Neural crest cell (in vitro differentiated cells): Measurements from ENCODE around the gene LSS. TPM values are rescaled to one million over a fixed set of nuclear protein-coding genes. Genes with fewer than 3 reads are reported as not detected.

Experiments used
- DNase-seq: peaks from one replicate; pipeline ENCODE4 v3.0.0; 2021; ENCODE audit warnings: low read depth, mixed read lengths, low spot score
- H3K27ac Mint-ChIP-seq: one replicate; pipeline ENCODE4 v1.8.0; 2021; ENCODE audit warnings: mild to moderate bottlenecking, mixed read lengths; ENCODE audit not compliant: unreplicated experiment
- H3K27me3 Mint-ChIP-seq: 2 replicates; pipeline ENCODE4 v1.8.0; 2021; ENCODE audit warnings: low read depth, mild to moderate bottlenecking, mixed read lengths
- H3K36me3 Mint-ChIP-seq: 2 replicates; pipeline ENCODE4 v1.8.0; 2021; ENCODE audit warnings: low read depth, mild to moderate bottlenecking, mixed read lengths
- H3K4me1 Mint-ChIP-seq: 2 replicates; pipeline ENCODE4 v1.8.0; 2021; ENCODE audit warnings: mixed read lengths
- H3K4me3 Mint-ChIP-seq: one replicate; pipeline ENCODE4 v1.8.0; 2021; ENCODE audit warnings: mild to moderate bottlenecking, mixed read lengths
- H3K9me3 Mint-ChIP-seq: 2 replicates; pipeline ENCODE4 v1.8.0; 2021; ENCODE audit warnings: mixed read lengths
- total RNA-seq: library from RNA; stranded (reverse); gene quantifications from 2 replicates; pipeline ENCODE4 v1.2.1, GENCODE V29; 2021
- TF ChIP-seq, protein P1 (sequence below): fragments of 200-600 bp; sonication (generic); conservative IDR thresholded peaks from 2 replicates; pipeline ENCODE4 v1.5.0; 2021; ENCODE audit warnings: antibody characterized with exemption, mild to moderate bottlenecking

Gene LSS
- total RNA-seq, 1 donor from 2014 or later, result 225 TPM

DNA sequence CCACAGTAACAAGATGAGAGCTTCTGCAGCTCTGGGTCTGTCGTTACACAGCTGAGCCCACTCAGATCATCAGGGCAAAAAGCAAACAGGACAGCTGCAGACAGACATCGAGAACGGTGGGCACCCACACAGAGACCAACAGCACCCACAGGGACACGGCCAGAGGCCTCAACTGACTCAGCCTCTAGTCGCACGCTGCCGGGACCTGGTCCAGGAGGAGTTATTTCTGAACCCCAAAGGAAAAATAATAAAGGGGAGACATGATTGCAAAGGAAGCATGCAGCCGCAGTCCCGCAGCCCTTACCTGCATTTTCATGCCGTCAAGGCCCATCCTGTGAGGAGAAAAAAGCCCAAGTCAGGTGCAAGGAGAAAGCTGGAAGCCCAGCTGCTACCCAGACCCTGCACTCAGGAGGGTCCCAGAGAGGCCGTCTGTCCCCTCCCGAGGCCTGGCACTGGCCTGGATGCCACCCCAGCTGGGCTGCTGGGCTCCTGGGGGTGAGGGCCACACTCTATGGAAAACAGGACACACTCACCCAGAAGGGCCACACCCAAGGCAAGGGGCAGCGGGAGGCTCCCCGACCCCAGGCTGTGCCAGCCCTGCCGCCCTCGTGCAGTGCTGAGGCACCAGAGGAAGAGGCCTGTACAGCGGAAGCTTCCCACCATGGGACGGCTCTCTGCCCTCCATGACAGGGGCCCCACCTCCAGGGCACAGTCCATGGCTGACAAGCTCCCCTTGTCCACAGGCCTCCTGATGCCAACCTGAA lies 15.7 kb downstream of the LSS start:
- no peak for DNase-seq
- no peaks in the 10 kb centered on the region for H3K4me1 Mint-ChIP-seq
- no peaks in the 10 kb centered on the region for H3K9me3 Mint-ChIP-seq
- no peaks in the 10 kb centered on the region for H3K27me3 Mint-ChIP-seq
- peaks cover 2% of the 10 kb centered on the region for H3K36me3 Mint-ChIP-seq
- TF ChIP-seq, protein P1, sequence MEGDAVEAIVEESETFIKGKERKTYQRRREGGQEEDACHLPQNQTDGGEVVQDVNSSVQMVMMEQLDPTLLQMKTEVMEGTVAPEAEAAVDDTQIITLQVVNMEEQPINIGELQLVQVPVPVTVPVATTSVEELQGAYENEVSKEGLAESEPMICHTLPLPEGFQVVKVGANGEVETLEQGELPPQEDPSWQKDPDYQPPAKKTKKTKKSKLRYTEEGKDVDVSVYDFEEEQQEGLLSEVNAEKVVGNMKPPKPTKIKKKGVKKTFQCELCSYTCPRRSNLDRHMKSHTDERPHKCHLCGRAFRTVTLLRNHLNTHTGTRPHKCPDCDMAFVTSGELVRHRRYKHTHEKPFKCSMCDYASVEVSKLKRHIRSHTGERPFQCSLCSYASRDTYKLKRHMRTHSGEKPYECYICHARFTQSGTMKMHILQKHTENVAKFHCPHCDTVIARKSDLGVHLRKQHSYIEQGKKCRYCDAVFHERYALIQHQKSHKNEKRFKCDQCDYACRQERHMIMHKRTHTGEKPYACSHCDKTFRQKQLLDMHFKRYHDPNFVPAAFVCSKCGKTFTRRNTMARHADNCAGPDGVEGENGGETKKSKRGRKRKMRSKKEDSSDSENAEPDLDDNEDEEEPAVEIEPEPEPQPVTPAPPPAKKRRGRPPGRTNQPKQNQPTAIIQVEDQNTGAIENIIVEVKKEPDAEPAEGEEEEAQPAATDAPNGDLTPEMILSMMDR, result no peak
- H3K27ac Mint-ChIP-seq, result no peak overlapping the region
- no peak overlapping the region for H3K4me3 Mint-ChIP-seq

DNA sequence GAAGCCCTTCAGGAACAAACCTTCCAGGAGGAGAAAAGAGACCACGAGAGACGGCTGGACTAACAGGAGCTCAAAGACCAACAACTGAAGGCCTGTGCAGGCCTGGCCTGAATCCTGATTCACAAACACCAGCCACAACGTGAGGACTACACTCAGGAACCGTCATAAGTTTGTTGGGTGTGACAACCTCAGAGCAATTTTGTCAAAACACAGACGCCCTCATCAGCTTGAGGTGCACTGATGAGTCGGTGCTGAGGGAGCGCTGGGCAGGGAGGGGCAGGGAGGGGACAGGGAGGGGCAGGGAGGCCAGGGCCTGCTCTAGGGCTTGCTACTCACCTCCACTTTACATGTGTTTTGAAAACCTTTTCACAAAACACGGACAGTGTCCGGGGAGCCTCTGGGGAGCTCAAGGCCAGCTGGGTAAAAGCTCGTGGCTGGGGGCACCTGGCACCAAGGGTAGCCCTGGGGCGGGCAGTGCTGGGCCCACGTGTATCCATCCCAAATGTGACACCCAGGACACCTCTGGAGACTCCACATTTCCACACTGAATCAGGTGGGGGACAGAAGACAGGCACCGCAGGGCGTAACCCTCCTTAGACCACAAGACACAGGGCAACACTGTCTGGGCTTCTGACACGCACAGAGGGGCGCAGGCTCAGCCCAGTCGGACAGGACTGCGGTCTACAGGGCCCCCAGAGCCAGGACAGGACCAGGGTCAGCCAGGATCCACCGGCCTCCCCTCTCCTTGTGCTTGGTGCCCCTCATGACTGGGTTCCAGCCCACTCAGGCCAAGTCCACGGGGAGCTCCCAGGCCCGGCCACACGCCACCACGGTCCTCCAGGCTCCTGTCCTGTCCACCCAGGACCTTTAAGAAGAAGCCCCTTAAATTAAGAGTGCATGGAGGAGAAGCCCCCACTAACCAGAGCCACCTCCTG lies 16.5 kb downstream of the LSS start:
- peaks cover 4% of the 10 kb centered on the region for H3K36me3 Mint-ChIP-seq
- no peaks in the 10 kb centered on the region for H3K9me3 Mint-ChIP-seq
- no peak overlapping the region for H3K4me3 Mint-ChIP-seq
- H3K4me1 Mint-ChIP-seq, result no peaks in the 10 kb centered on the region
- H3K27ac Mint-ChIP-seq, result peak overlapping the region; percentile 63
- no peak for DNase-seq
- TF ChIP-seq, protein P1, result no peak
- no peaks in the 10 kb centered on the region for H3K27me3 Mint-ChIP-seq

DNA sequence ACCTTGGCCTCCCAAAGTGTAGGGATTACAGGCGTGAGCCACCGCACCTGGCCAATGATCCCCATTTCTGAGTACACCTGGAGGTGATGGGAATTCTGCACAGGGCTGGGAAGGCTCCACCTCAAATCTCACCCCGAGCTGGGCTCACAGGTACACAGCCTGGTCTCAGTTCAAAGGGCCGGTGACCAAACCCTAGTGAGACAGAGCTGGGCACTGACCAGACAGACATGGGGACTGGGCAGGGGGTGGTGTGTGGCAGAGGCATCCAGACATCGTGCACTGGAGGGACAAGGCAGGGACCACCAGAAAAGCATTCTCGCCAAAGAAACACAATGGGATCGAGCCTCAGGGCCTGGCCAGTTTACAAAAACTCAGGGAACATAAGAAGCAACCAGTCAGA lies 17.2 kb downstream of the LSS start:
- no peak for DNase-seq
- Mint-ChIP-seq H3K4me3 (no peak overlapping the region), H3K36me3 (peaks cover 4% of the 10 kb centered on the region), H3K4me1 (no peaks in the 10 kb centered on the region), H3K27ac (peak overlapping the region; percentile 63), H3K9me3 (no peaks in the 10 kb centered on the region), H3K27me3 (no peaks in the 10 kb centered on the region)
- TF ChIP-seq, protein P1, result no peak

DNA sequence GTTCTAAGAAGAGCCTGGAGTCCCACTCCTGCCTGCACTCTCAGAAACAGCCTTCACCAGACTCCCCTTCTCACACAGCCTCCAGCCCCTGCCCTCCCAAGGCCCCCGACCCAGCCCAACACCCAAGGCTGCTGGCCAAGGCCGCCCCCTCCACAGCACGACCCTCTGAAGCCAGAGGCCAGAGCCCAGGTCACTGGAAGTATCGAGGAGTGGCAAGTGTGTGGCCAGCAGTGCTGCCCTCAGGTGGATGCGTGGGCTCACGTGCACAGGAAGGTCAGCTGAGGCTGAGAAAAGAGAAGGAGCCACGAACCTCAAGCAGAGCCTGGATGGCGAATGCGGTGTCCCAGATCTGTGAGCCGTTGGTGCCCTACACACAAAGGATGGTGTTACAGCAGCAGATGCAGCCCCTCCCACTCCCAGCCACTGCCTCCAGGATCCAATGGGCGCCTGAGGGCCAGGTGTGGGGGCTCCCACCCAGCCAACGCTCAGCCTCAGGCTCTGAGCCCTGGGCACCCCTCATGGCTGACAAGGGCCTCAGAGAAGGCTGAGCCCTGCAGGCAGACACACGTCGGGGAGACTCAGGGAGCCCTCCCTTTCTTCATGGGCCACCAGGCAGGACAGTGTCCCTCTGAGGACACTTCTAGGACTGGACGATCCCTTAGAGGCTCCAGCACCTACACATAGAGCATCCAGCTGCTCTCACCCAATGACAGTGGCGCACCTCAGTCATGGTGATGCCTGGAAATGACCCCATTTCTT lies 18.0 kb downstream of the LSS start:
- H3K27me3 Mint-ChIP-seq, result no peaks in the 10 kb centered on the region
- peaks cover 4% of the 10 kb centered on the region for H3K36me3 Mint-ChIP-seq
- H3K4me1 Mint-ChIP-seq, result no peaks in the 10 kb centered on the region
- no peak for DNase-seq
- no peaks in the 10 kb centered on the region for H3K9me3 Mint-ChIP-seq
- TF ChIP-seq, protein P1, result no peak
- no peak overlapping the region for H3K4me3 Mint-ChIP-seq
- no peak overlapping the region for H3K27ac Mint-ChIP-seq
